ENCODE data around the gene CHEK1. TPM values are rescaled to one million over a fixed set of nuclear protein-coding genes. Genes with fewer than 3 reads are reported as not detected.

The CHEK1 gene
- total and polyA plus RNA-seq, 2 donors (not counting 3 experiments of a cell fraction or from before 2014, with no cell fraction given): 15.0 to 66.1 TPM

- H3K4me3 ChIP-seq (replicated peaks in 1 of 3; ENCODE audit: insufficient read depth in 1 of 3, low read depth in 1 of 3, low read length in 3 of 3): no peak overlapping the region
- ChIA-PET POLR2A (no interaction called here), CTCF (no interaction called here)
- no peak overlapping the region for H3K27ac ChIP-seq (ENCODE audit: insufficient read depth, low read depth, low read length)
- H3K79me2 ChIP-seq (ENCODE audit: control insufficient read depth, insufficient read depth, low read length): no peaks in the 10 kb centered on the region
- no peaks in the 10 kb centered on the region for H3K9me3 ChIP-seq (replicated peaks; ENCODE audit: control insufficient read depth, insufficient read depth, low read length)
- no peak overlapping the region for H2AFZ ChIP-seq (ENCODE audit: low read depth, low read length)
- no peaks in the 10 kb centered on the region for H3K4me1 ChIP-seq (ENCODE audit: control insufficient read depth, extremely low read depth, insufficient read depth, low read length)
- H3K9ac ChIP-seq (replicated peaks; ENCODE audit: extremely low read depth, insufficient read depth, low read length): no peak overlapping the region
- FAIRE-seq: no peak
- H3K9me1 ChIP-seq (replicated peaks; ENCODE audit: control insufficient read depth, extremely low read depth, insufficient read depth, low read length): no peaks in the 10 kb centered on the region
- TF ChIP-seq MYC (IDR thresholded peaks at IDR 0.05; ENCODE audit: low read depth, low read length) (no peak), GATA2 (IDR thresholded peaks at IDR 0.05; ENCODE audit: insufficient read depth, insufficient read length, low read depth, low read length) (no peak), POLR2A (IDR thresholded peaks at IDR 0.05; ENCODE audit: low read depth, low read length) (no peak), FOS (IDR thresholded peaks at IDR 0.05; ENCODE audit: borderline replicate concordance, insufficient read depth, low read length) (no peak)
- H4K20me1 ChIP-seq (replicated peaks; ENCODE audit: control insufficient read depth, extremely low read depth, insufficient read depth, low read length): no peaks in the 10 kb centered on the region
- no peaks in the 10 kb centered on the region for H3K27me3 ChIP-seq (ENCODE audit: control insufficient read depth in 2 of 2, insufficient read depth in 2 of 2, low read length in 2 of 2)
- DNase-seq (ENCODE audit: low read depth, low spot score): no peak
- no peak overlapping the region for H3K4me2 ChIP-seq (ENCODE audit: insufficient read depth, low read length)
- no TSS peak for BruUV-seq (replicated peaks)
- intact Hi-C loops (cut with micrococcal nuclease) (loop anchor here (2.0 kb wide), 1 partner anchor 53 kb away; no protein-coding TSS in a partner anchor), dilution Hi-C loops (cut with MboI; ENCODE audit: extremely low pct_ligation_motif_present, low sequenced_read_pairs) (no loop called here)
- H3K36me3 ChIP-seq (ENCODE audit: control insufficient read depth in 2 of 2, extremely low read depth in 1 of 2, insufficient read depth in 2 of 2, low read length in 2 of 2): peaks cover 44 to 45% of the 10 kb centered on the region in 2 experiments
Measured at GRCh38 chr11:125605417-125605816, 19.5 kb upstream of the CHEK1 start.

GRCh38 chr11:125609545-125609944, 15.4 kb upstream of the CHEK1 start:
- no peak overlapping the region for H3K4me2 ChIP-seq (ENCODE audit: insufficient read depth, low read length)
- DNase-seq (ENCODE audit: low read depth, low spot score): no peak
- peaks cover 47 to 51% of the 10 kb centered on the region in 2 experiments for H3K36me3 ChIP-seq (ENCODE audit: control insufficient read depth in 2 of 2, extremely low read depth in 1 of 2, insufficient read depth in 2 of 2, low read length in 2 of 2)
- dilution Hi-C loops (cut with MboI; ENCODE audit: extremely low pct_ligation_motif_present, low sequenced_read_pairs): no loop called here
- FAIRE-seq: no peak
- ChIA-PET CTCF (no interaction called here), POLR2A (no interaction called here)
- no TSS peak for BruUV-seq (replicated peaks)
- H3K4me3 ChIP-seq (replicated peaks in 1 of 3; ENCODE audit: insufficient read depth in 1 of 3, low read depth in 1 of 3, low read length in 3 of 3): no peak overlapping the region
- H3K27ac ChIP-seq (ENCODE audit: insufficient read depth, low read depth, low read length): no peak overlapping the region
- H4K20me1 ChIP-seq (replicated peaks; ENCODE audit: control insufficient read depth, extremely low read depth, insufficient read depth, low read length): no peaks in the 10 kb centered on the region
- no peaks in the 10 kb centered on the region for H3K4me1 ChIP-seq (ENCODE audit: control insufficient read depth, extremely low read depth, insufficient read depth, low read length)
- no peaks in the 10 kb centered on the region for H3K27me3 ChIP-seq (ENCODE audit: control insufficient read depth in 2 of 2, insufficient read depth in 2 of 2, low read length in 2 of 2)
- H2AFZ ChIP-seq (ENCODE audit: low read depth, low read length): no peak overlapping the region
- TF ChIP-seq MAX (IDR thresholded peaks at IDR 0.05; ENCODE audit: insufficient read depth, insufficient read length): no peak
- no peak for TF ChIP-seq EZH2 (IDR thresholded peaks at IDR 0.05; ENCODE audit: borderline replicate concordance, low read depth, low read length, severe bottlenecking)
- no peak for TF ChIP-seq JUN (IDR thresholded peaks at IDR 0.05; ENCODE audit: borderline replicate concordance, insufficient read depth, insufficient read length, low read depth)
- TF ChIP-seq POLR2AphosphoS5 (IDR thresholded peaks at IDR 0.05; ENCODE audit: insufficient read depth, low read depth, low read length): no peak
- TF ChIP-seq GATA2 (IDR thresholded peaks at IDR 0.05; ENCODE audit: insufficient read depth, insufficient read length, low read depth, low read length): no peak
- TF ChIP-seq MYC (IDR thresholded peaks at IDR 0.05; ENCODE audit: low read depth, low read length): no peak
- TF ChIP-seq POLR2A (IDR thresholded peaks at IDR 0.05; ENCODE audit: low read depth, low read length): no peak
- no peak for TF ChIP-seq CTCF (IDR thresholded peaks at IDR 0.05; ENCODE audit: extremely low read depth in 1 of 2, insufficient read depth in 1 of 2, low read depth in 1 of 2, low read length in 2 of 2)
- no peak for TF ChIP-seq FOS (IDR thresholded peaks at IDR 0.05; ENCODE audit: borderline replicate concordance, insufficient read depth, low read length)
- H3K9me1 ChIP-seq (replicated peaks; ENCODE audit: control insufficient read depth, extremely low read depth, insufficient read depth, low read length): no peaks in the 10 kb centered on the region
- no peaks in the 10 kb centered on the region for H3K9me3 ChIP-seq (replicated peaks; ENCODE audit: control insufficient read depth, insufficient read depth, low read length)
- intact Hi-C loops (cut with micrococcal nuclease): no loop called here
- H3K9ac ChIP-seq (replicated peaks; ENCODE audit: extremely low read depth, insufficient read depth, low read length): no peak overlapping the region
- no peaks in the 10 kb centered on the region for H3K79me2 ChIP-seq (ENCODE audit: control insufficient read depth, insufficient read depth, low read length)
